Fibroblast of lung (primary cell): ENCODE measurements around the gene RBBP8.

Experiments used
- CTCF ChIP-seq, 2 donors: IDR thresholded peaks in 1 of 2; conservative IDR thresholded peaks in 1 of 2; 1 replicate in 1 of 2; 2 replicates in 1 of 2; pipeline ENCODE4 v1.5.1; 2011 to 2012; ENCODE audit warnings: low read length in 2 of 2, control low read depth in 1 of 2, inconsistent platforms in 1 of 2, low read depth in 1 of 2, mild to moderate bottlenecking in 1 of 2
- EZH2 ChIP-seq: IDR thresholded peaks from 2 replicates; pipeline ENCODE4 v1.5.1; 2012; ENCODE audit warnings: low read length, control low read depth, mild to moderate bottlenecking; ENCODE audit errors: missing control alignments

- TF ChIP-seq CTCF (conservative IDR thresholded peaks at IDR 0.05 in 1 of 2, IDR thresholded peaks at IDR 0.05 in 1 of 2; ENCODE audit: low read depth in 1 of 2, low read length in 2 of 2), result no peak
- no peak for TF ChIP-seq EZH2
Measured at GRCh38 chr18:23056315-23056714, 123.2 kb downstream of the RBBP8 start.
